PC-9 (cell line): ENCODE data around the gene TMEM109.

ENCODE experiments used
- CTCF ChIP-seq: fragments of 200-600 bp; sonication (generic); conservative IDR thresholded peaks from 2 replicates; pipeline ENCODE4 v1.6.1; 2017; ENCODE audit warnings: mixed run types, antibody characterized with exemption, mild to moderate bottlenecking, moderate library complexity
- EZH2 ChIP-seq: fragments of 200-600 bp; sonication (generic); IDR thresholded peaks from 2 replicates; pipeline ENCODE4 v1.8.0; 2017; ENCODE audit warnings: antibody characterized with exemption, low read depth

- TF ChIP-seq CTCF: no peak
- TF ChIP-seq EZH2: no peak
Measured at GRCh38 chr11:60934124-60934789, 20.3 kb downstream of the TMEM109 start.
